ENCODE results near the gene SLC37A1.
A peak's percentile ranks its signal among the peaks of the same experiment; 100 is the strongest.

The SLC37A1 gene

DNA sequence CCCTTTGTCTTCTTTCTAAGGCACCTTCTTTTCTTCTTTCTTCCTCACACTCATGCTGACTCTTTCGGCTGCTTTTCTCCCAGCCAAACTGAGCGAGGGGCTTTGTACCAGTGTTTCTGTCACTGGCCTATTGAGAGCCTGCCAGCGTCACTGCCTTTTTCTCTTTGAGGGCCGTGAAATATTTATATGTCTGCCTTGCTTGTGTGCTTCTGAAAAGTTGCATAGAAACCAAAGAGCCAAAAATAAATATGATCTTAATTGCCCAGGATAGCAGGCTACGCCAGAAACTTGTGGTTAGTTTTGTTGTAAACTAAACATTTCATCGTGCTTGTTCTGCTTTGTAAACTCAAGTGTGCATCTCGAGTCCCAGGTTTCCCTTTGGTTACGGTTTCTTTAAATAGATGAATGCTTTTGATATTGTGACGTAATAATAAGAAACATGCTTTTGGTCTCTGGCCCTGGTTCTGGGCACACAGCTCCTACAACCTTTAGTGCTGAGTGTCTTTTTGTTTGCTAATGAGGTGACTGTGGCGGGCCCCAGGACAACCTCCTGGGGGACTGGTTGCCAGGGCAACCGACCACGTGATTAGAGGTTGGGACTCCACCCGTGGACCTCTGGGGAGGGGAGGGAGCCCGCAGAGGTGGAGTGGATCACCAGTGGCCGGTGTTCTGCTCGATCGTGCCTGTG lies 10.8 kb downstream of the SLC37A1 start:
- H3K27ac ChIP-seq (ENCODE audit: insufficient read depth, low read length, poor library complexity, severe bottlenecking), result no peak overlapping the region
- H3K4me3 ChIP-seq (ENCODE audit: insufficient read depth, low read depth, low read length, poor library complexity, severe bottlenecking), result no peak overlapping the region
- H3K27me3 ChIP-seq (replicated peaks; ENCODE audit: control insufficient read depth, insufficient read depth, low read length, poor library complexity, severe bottlenecking), result no peaks in the 10 kb centered on the region
- H3K36me3 ChIP-seq (ENCODE audit: control insufficient read depth, insufficient read depth, low read length), result peaks cover 25% of the 10 kb centered on the region
- DNase-seq, result peak in 1 of 3 donors; percentile 17
- no peaks in the 10 kb centered on the region for H3K9me3 ChIP-seq (ENCODE audit: control insufficient read depth, low read length)
- peaks cover 19% of the 10 kb centered on the region for H3K4me1 ChIP-seq (ENCODE audit: control insufficient read depth, insufficient read depth, low read length, poor library complexity, severe bottlenecking)

DNA sequence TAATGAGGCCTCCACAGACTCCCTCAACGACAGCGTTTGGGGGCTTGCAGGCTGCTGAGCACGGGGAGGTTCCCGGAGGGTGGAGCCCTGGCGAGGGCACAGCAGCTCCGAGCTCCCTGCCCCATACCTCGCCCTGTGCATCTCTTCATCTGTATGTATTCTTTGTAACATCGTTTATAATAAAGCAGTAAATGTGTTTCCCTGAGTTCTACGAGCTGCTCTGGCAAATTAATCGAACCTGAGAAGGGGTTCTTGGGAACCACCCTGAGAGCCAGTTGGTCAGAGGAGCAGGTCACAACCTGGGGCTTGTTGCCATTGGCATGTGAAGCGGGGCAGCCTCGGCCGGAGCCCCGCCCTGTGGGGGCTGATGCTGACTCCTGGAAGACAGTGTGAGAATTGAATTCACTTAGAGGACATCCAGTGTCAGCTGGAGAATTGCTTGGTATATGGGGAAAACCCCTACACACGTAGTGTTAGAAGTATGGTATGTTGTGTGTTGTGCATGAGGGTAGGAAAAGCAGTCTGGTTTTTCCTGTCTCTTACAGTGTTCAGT lies 11.5 kb downstream of the SLC37A1 start:
- Histone ChIP-seq H3K27me3 (replicated peaks; ENCODE audit: control insufficient read depth, insufficient read depth, low read length, poor library complexity, severe bottlenecking) (no peaks in the 10 kb centered on the region), H3K27ac (ENCODE audit: insufficient read depth, low read length, poor library complexity, severe bottlenecking) (no peak overlapping the region), H3K36me3 (ENCODE audit: control insufficient read depth, insufficient read depth, low read length) (peaks cover 19% of the 10 kb centered on the region), H3K4me3 (ENCODE audit: insufficient read depth, low read depth, low read length, poor library complexity, severe bottlenecking) (no peak overlapping the region), H3K4me1 (ENCODE audit: control insufficient read depth, insufficient read depth, low read length, poor library complexity, severe bottlenecking) (peaks cover 19% of the 10 kb centered on the region), H3K9me3 (ENCODE audit: control insufficient read depth, low read length) (no peaks in the 10 kb centered on the region)
- no peak for DNase-seq

DNA sequence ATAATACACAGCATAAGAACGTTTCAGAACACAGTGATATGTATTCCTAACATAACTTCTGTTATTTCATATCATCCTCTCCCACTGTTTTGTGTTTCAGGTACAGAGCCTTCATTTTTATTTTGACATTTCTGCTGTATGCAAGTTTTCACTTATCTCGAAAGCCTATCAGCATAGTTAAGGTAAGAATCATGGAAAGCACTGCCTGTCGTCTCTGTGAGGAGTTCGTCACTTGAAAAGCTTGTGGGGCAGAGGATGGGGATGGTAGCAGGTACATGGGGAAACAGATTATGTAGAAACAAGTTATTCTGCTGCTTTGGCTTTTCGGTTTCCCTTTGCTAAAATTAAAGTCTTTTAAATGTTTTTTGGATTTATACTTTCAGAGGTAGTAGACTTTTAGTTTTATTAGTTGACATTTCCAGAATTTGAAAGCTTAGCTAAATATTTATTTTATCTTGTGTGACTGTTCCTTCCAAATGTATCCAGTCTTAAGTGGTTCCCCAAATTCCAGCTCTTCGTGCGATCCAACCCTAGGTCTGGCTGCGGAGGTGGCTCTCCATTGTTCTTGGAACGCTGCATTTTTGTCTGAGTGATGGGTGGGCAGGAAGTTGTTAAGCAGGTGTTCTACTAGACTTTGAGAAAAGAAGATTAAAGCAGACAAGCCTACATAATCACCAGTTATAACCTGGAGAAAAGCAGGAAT lies 12.2 kb downstream of the SLC37A1 start:
- H3K27ac ChIP-seq (ENCODE audit: insufficient read depth, low read length, poor library complexity, severe bottlenecking), result no peak overlapping the region
- no peaks in the 10 kb centered on the region for H3K9me3 ChIP-seq (ENCODE audit: control insufficient read depth, low read length)
- H3K36me3 ChIP-seq (ENCODE audit: control insufficient read depth, insufficient read depth, low read length), result peaks cover 13% of the 10 kb centered on the region
- H3K4me1 ChIP-seq (ENCODE audit: control insufficient read depth, insufficient read depth, low read length, poor library complexity, severe bottlenecking), result peaks cover 19% of the 10 kb centered on the region
- no peak overlapping the region for H3K4me3 ChIP-seq (ENCODE audit: insufficient read depth, low read depth, low read length, poor library complexity, severe bottlenecking)
- DNase-seq, result no peak
- no peaks in the 10 kb centered on the region for H3K27me3 ChIP-seq (replicated peaks; ENCODE audit: control insufficient read depth, insufficient read depth, low read length, poor library complexity, severe bottlenecking)

DNA sequence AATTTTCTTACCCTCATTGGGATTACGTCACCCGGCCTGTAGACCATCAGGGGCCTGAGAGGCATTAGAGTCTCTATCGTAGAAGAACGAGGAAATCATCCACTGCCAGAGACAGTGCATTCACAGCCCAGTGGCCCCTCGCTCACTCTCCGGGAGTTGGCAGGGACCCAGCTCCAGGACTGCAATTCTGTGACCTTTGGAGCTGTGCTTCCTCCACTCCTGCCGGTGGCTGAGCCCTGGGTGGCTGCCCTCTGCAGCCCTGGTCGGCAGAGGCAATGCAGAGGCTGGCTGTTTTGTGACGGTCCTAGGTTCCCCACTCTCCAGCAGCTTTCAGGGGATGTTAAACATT lies 12.7 kb downstream of the SLC37A1 start:
- Histone ChIP-seq H3K4me1 (ENCODE audit: control insufficient read depth, insufficient read depth, low read length, poor library complexity, severe bottlenecking) (peaks cover 19% of the 10 kb centered on the region), H3K36me3 (ENCODE audit: control insufficient read depth, insufficient read depth, low read length) (peaks cover 13% of the 10 kb centered on the region), H3K27ac (ENCODE audit: insufficient read depth, low read length, poor library complexity, severe bottlenecking) (no peak overlapping the region), H3K4me3 (ENCODE audit: insufficient read depth, low read depth, low read length, poor library complexity, severe bottlenecking) (no peak overlapping the region), H3K27me3 (replicated peaks; ENCODE audit: control insufficient read depth, insufficient read depth, low read length, poor library complexity, severe bottlenecking) (no peaks in the 10 kb centered on the region), H3K9me3 (ENCODE audit: control insufficient read depth, low read length) (no peaks in the 10 kb centered on the region)
- no peak for DNase-seq

DNA sequence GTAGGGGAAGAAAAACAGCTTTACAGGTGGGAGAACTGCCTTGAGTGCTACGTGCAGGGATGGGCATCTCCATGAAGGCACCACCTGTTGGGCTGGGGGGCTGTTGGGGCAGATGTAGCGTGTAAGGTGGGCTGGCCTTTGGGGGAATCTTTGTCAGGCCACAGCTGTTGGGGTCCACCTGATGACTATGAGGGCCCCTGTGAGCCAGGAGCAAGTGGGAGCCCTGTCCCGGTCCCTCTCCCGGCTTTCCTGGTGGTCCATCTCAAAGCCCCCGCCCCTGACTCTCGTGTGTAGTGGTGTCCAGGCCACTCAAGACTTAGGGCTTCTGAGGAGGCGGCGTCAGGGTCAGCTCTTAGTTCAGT lies 13.5 kb downstream of the SLC37A1 start:
- DNase-seq, result no peak
- H3K4me3 ChIP-seq (ENCODE audit: insufficient read depth, low read depth, low read length, poor library complexity, severe bottlenecking), result peak overlapping the region; percentile 32
- H3K4me1 ChIP-seq (ENCODE audit: control insufficient read depth, insufficient read depth, low read length, poor library complexity, severe bottlenecking), result peaks cover 19% of the 10 kb centered on the region
- H3K27ac ChIP-seq (ENCODE audit: insufficient read depth, low read length, poor library complexity, severe bottlenecking), result peak overlapping the region; percentile 71
- H3K27me3 ChIP-seq (replicated peaks; ENCODE audit: control insufficient read depth, insufficient read depth, low read length, poor library complexity, severe bottlenecking), result no peaks in the 10 kb centered on the region
- peaks cover 6% of the 10 kb centered on the region for H3K36me3 ChIP-seq (ENCODE audit: control insufficient read depth, insufficient read depth, low read length)
- H3K9me3 ChIP-seq (ENCODE audit: control insufficient read depth, low read length), result no peaks in the 10 kb centered on the region

DNA sequence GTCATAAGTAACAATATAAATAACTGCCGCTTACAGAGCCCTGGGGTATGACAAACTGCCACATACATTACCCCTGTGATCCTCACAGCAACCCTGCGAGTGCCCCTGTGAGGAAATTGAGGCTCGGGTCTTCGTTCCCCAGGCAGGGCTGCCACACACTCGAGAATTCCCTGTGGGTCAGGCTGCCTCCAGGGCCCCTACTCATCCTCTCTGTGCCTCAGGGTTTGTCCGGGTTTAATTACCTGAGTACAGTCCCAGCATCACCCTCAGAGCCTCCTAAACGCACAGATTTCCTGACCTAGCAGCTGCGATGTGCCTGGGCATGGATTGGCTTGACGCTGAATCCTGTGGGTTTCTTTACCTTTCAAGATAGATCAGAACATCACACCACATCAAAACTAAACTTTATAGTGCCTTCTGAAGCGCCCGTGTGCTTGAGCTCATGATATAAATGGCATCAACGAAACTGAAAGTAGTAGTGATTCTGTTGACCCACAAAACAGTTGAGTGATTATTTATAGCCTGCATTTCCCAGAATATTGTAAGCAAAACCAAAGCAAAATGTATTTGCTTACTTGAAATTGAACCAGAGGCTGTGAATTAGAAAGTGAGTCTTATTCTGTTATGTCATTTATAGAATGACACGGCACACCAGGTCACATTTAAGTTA lies 14.0 kb downstream of the SLC37A1 start:
- Histone ChIP-seq H3K27ac (ENCODE audit: insufficient read depth, low read length, poor library complexity, severe bottlenecking) (peak overlapping the region; percentile 71), H3K4me3 (ENCODE audit: insufficient read depth, low read depth, low read length, poor library complexity, severe bottlenecking) (peak overlapping the region; percentile 32), H3K4me1 (ENCODE audit: control insufficient read depth, insufficient read depth, low read length, poor library complexity, severe bottlenecking) (peaks cover 19% of the 10 kb centered on the region), H3K36me3 (ENCODE audit: control insufficient read depth, insufficient read depth, low read length) (peaks cover 3% of the 10 kb centered on the region), H3K9me3 (ENCODE audit: control insufficient read depth, low read length) (no peaks in the 10 kb centered on the region), H3K27me3 (replicated peaks; ENCODE audit: control insufficient read depth, insufficient read depth, low read length, poor library complexity, severe bottlenecking) (no peaks in the 10 kb centered on the region)
- peak; percentile 27 to 43 (median 32) for DNase-seq

DNA sequence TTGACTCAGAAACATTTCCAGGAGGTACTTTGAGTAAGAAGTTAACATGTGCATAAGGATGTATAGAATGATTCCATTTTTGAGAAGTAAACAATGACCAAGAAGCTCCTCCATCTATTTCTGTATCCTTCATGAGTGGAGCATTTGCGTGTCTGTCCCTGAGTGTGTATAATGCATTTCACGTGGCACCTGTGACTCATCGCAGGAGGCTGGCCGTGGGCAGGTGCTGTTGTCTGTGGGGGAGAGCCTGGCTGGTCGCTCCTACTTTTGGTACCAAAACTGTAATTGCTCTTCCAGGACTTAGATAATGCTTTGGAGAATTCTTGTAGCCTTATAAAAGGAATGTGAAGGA lies 16.5 kb downstream of the SLC37A1 start:
- H3K9me3 ChIP-seq (ENCODE audit: control insufficient read depth, low read length), result no peaks in the 10 kb centered on the region
- H3K27ac ChIP-seq (ENCODE audit: insufficient read depth, low read length, poor library complexity, severe bottlenecking), result no peak overlapping the region
- H3K4me1 ChIP-seq (ENCODE audit: control insufficient read depth, insufficient read depth, low read length, poor library complexity, severe bottlenecking), result peaks cover 19% of the 10 kb centered on the region
- H3K36me3 ChIP-seq (ENCODE audit: control insufficient read depth, insufficient read depth, low read length), result peaks cover 16% of the 10 kb centered on the region
- no peak for DNase-seq
- no peak overlapping the region for H3K4me3 ChIP-seq (ENCODE audit: insufficient read depth, low read depth, low read length, poor library complexity, severe bottlenecking)
- no peaks in the 10 kb centered on the region for H3K27me3 ChIP-seq (replicated peaks; ENCODE audit: control insufficient read depth, insufficient read depth, low read length, poor library complexity, severe bottlenecking)

DNA sequence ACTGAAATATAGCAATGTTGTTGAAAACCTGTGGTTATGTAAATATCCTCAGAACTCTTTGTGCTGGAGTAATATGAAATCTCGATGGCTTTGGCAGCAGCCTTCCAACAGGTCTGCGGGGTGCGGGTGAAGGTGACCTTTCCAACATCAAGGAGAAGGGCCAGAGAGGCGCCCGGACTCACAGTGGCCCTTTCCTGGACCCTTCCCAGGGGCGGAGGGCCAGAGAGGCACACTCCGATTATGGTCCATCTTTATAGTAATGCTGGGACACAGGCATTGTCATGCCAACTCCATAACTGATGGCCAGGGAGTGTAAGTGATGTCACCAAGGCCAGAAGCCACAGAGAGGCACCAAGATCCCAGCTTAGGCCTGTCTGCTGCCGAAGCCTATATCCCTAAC lies 18.1 kb downstream of the SLC37A1 start:
- Histone ChIP-seq H3K9me3 (ENCODE audit: control insufficient read depth, low read length) (no peaks in the 10 kb centered on the region), H3K27ac (ENCODE audit: insufficient read depth, low read length, poor library complexity, severe bottlenecking) (no peak overlapping the region)

DNA sequence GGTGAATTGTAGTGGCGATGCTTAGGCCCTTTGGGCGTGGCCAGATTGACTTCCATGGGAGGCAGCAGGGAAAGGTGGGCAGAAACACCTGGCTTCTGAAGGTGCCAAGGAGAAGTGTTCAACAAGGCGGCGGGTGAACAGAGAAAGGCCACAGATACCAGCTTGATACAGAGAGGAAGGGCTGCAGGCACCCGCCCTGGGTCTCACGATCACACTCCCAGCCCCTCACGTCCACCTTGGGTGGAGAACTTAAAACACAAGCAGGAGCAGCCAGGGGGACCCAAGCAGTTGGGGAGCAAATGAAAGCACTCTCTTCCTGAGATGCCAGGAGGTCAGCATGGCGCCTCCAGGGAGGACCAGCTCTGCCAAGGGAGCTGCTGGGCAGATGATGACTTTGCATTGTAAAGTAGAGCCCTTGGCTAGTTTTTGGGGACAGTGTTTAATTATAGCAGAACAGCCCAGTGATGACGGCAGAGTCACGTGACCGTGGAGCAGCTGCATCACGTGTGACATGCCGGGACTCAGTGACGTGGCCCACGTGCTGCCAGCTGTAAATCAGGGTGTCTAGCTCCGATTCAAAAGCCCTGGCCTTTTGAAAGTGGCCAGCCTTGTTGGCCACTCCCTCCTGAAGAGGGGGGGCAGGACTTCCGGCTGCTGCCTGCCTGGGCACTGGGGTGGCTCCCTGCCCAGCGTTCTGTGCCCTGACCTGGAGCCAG lies 19.0 kb downstream of the SLC37A1 start:
- peaks cover 24% of the 10 kb centered on the region for H3K36me3 ChIP-seq (ENCODE audit: control insufficient read depth, insufficient read depth, low read length)
- peaks cover 9% of the 10 kb centered on the region for H3K4me1 ChIP-seq (ENCODE audit: control insufficient read depth, insufficient read depth, low read length, poor library complexity, severe bottlenecking)
- H3K4me3 ChIP-seq (ENCODE audit: insufficient read depth, low read depth, low read length, poor library complexity, severe bottlenecking), result no peak overlapping the region
- no peaks in the 10 kb centered on the region for H3K27me3 ChIP-seq (replicated peaks; ENCODE audit: control insufficient read depth, insufficient read depth, low read length, poor library complexity, severe bottlenecking)
- no peak overlapping the region for H3K27ac ChIP-seq (ENCODE audit: insufficient read depth, low read length, poor library complexity, severe bottlenecking)
- H3K9me3 ChIP-seq (ENCODE audit: control insufficient read depth, low read length), result no peaks in the 10 kb centered on the region
- no peak for DNase-seq

More for the DNA sequence above, 18.1 kb downstream of the SLC37A1 start:
- no peak overlapping the region for H3K4me3 ChIP-seq (ENCODE audit: insufficient read depth, low read depth, low read length, poor library complexity, severe bottlenecking)
- H3K36me3 ChIP-seq (ENCODE audit: control insufficient read depth, insufficient read depth, low read length), result peaks cover 24% of the 10 kb centered on the region
- no peaks in the 10 kb centered on the region for H3K27me3 ChIP-seq (replicated peaks; ENCODE audit: control insufficient read depth, insufficient read depth, low read length, poor library complexity, severe bottlenecking)
- no peak for DNase-seq
- peaks cover 17% of the 10 kb centered on the region for H3K4me1 ChIP-seq (ENCODE audit: control insufficient read depth, insufficient read depth, low read length, poor library complexity, severe bottlenecking)
